ENCODE results near the gene KCNQ2.

KCNQ2 gene

GRCh38 chr20:63405102-63405730 is 67.2 kb downstream of the KCNQ2 start:
- DNase-seq (ENCODE audit: low read depth, low spot score) = no peak
- H3K4me3 ChIP-seq (ENCODE audit: low read depth, low read length) = no peak overlapping the region
- no peak for TF ChIP-seq CTCF (IDR thresholded peaks at IDR 0.05; ENCODE audit: low read depth, low read length)
- in situ Hi-C loops (cut with HindIII; ENCODE audit: low sequenced_read_pairs) = no loop called here

- DNase-seq (ENCODE audit: low read depth, low spot score) = no peak
- H3K4me3 ChIP-seq (ENCODE audit: low read depth, low read length) = no peak overlapping the region
- in situ Hi-C loops (cut with HindIII; ENCODE audit: low sequenced_read_pairs) = no loop called here
- no peak for TF ChIP-seq CTCF (IDR thresholded peaks at IDR 0.05; ENCODE audit: low read depth, low read length)
Observed at GRCh38 chr20:63404129-63405085, 68.0 kb downstream of the KCNQ2 start.

- TF ChIP-seq CTCF (IDR thresholded peaks at IDR 0.05; ENCODE audit: low read depth, low read length) = no peak
- DNase-seq (ENCODE audit: low read depth, low spot score) = no peak
- no peak overlapping the region for H3K4me3 ChIP-seq (ENCODE audit: low read depth, low read length)
- in situ Hi-C loops (cut with HindIII; ENCODE audit: low sequenced_read_pairs) = no loop called here
Observed at GRCh38 chr20:63403403-63404105, 68.9 kb downstream of the KCNQ2 start.

GRCh38 chr20:63402860-63403220 is 69.6 kb downstream of the KCNQ2 start:
- TF ChIP-seq CTCF (IDR thresholded peaks at IDR 0.05; ENCODE audit: low read depth, low read length) = no peak
- in situ Hi-C loops (cut with HindIII; ENCODE audit: low sequenced_read_pairs) = no loop called here
- H3K4me3 ChIP-seq (ENCODE audit: low read depth, low read length) = no peak overlapping the region
- no peak for DNase-seq (ENCODE audit: low read depth, low spot score)

- TF ChIP-seq CTCF (IDR thresholded peaks at IDR 0.05; ENCODE audit: low read depth, low read length) = no peak
- in situ Hi-C loops (cut with HindIII; ENCODE audit: low sequenced_read_pairs) = no loop called here
- no peak for DNase-seq (ENCODE audit: low read depth, low spot score)
- H3K4me3 ChIP-seq (ENCODE audit: low read depth, low read length) = no peak overlapping the region
Observed at GRCh38 chr20:63402181-63402859, 70.1 kb downstream of the KCNQ2 start.
